Central memory CD8-positive, alpha-beta T cell (primary cell): ENCODE results near the gene ADCY5.

Experiments used
- ATAC-seq: fragments of 150-1000 bp; cut with Tn5 transposase; replicated peaks from 2 replicates; pipeline ENCODE4 v1.10.0; 2022; ENCODE audit warnings: mild to moderate bottlenecking, moderate FRiP score, moderate number of reproducible peaks; ENCODE audit not compliant: poor library complexity, severe bottlenecking; ENCODE audit errors: extremely low read depth
- DNase-seq, 2 donors: peaks; one replicate each; pipeline ENCODE4 v3.0.0; 2021; ENCODE audit warnings: low spot score in 2 of 2
- H3K27ac Mint-ChIP-seq: one replicate; pipeline ENCODE4 v1.8.0; 2022; ENCODE audit warnings: low read depth, mild to moderate bottlenecking, moderate library complexity, mixed read lengths
- H3K27me3 Mint-ChIP-seq: one replicate; pipeline ENCODE4 v1.8.0; 2022; ENCODE audit warnings: mixed read lengths
- H3K36me3 Mint-ChIP-seq: one replicate; pipeline ENCODE4 v1.8.0; 2022; ENCODE audit warnings: mild to moderate bottlenecking, moderate library complexity, mixed read lengths; ENCODE audit not compliant: insufficient read depth
- H3K4me1 Mint-ChIP-seq: one replicate; pipeline ENCODE4 v1.8.0; 2022; ENCODE audit warnings: mixed read lengths
- H3K4me3 Mint-ChIP-seq: one replicate; pipeline ENCODE4 v1.8.0; 2022; ENCODE audit warnings: mild to moderate bottlenecking, moderate library complexity, mixed read lengths
- H3K9me3 Mint-ChIP-seq: one replicate; pipeline ENCODE4 v1.8.0; 2022; ENCODE audit warnings: mixed read lengths

Gene ADCY5

GRCh38 chr3:123296261-123296660, 152.6 kb downstream of the ADCY5 start:
- no peak for ATAC-seq
- Mint-ChIP-seq H3K36me3 (no peaks in the 10 kb centered on the region), H3K27ac (no peak overlapping the region), H3K4me1 (no peaks in the 10 kb centered on the region), H3K27me3 (peaks cover 52% of the 10 kb centered on the region), H3K4me3 (no peak overlapping the region), H3K9me3 (no peaks in the 10 kb centered on the region)
- no peak for DNase-seq

DNA sequence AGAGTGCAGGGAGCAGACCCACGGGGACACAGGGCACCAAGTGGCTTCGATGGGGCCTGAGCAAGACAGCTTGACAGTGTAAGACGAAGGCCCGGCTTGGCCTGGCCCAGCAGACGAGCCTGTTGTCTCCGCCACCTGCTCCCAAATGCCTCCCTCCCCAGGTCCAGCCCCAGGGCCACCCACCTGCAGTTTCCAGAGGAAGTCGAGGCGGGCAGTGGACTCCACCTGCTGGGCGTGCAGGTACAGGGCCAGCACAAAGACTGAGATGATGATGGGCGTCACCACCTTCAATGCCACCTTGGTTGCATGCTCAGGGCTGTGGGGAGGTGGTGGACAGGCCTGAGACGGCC, 153.0 kb downstream of the ADCY5 start:
- H3K4me3 Mint-ChIP-seq: no peak overlapping the region
- no peaks in the 10 kb centered on the region for H3K36me3 Mint-ChIP-seq
- DNase-seq: no peak
- ATAC-seq: no peak
- H3K27ac Mint-ChIP-seq: no peak overlapping the region
- no peaks in the 10 kb centered on the region for H3K9me3 Mint-ChIP-seq
- no peaks in the 10 kb centered on the region for H3K4me1 Mint-ChIP-seq
- H3K27me3 Mint-ChIP-seq: peaks cover 56% of the 10 kb centered on the region

DNA sequence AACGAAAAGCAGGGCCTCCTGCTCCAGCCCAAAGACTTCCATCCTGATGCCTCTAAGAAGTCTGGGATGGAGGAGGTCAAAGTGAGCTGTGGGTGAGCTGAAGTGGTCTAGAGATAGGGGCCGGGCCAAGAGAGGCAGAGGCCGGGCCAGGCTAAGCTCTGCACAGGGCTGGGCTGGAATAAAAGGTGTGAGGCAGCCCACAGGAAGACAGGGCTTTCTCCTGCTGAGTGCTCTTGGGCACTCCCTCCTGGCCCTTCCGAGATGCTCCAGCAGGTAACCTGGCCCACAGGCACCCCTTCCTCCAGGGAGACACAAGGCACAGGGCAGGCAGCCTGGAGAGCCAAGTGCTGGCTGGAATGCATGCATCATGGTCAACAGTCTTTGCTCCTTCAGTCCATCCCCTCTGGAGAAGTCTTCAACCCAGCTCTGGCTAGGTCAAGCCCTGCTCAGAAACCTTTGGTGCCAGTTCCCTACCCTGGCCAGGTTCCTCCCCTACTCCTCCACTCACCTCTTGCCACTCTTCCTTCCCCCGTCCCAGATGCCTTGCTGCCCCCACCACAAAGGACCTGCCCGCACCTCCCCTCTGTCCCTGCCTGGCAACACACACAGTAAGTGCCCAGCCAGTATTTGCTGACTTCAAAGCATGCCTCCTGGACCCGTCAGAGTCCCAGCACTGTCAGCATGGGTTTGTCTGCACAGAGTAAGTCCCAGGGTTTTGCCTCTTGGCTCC, 153.6 kb downstream of the ADCY5 start:
- H3K27ac Mint-ChIP-seq: no peak overlapping the region
- ATAC-seq (no peak), DNase-seq (no peak)
- peaks cover 61% of the 10 kb centered on the region for H3K27me3 Mint-ChIP-seq
- H3K9me3 Mint-ChIP-seq: no peaks in the 10 kb centered on the region
- no peak overlapping the region for H3K4me3 Mint-ChIP-seq
- no peaks in the 10 kb centered on the region for H3K4me1 Mint-ChIP-seq
- H3K36me3 Mint-ChIP-seq: no peaks in the 10 kb centered on the region

GRCh38 chr3:123294296-123294938, 154.5 kb downstream of the ADCY5 start:
- Mint-ChIP-seq H3K4me3 (no peak overlapping the region), H3K36me3 (no peaks in the 10 kb centered on the region), H3K4me1 (no peaks in the 10 kb centered on the region), H3K27ac (no peak overlapping the region), H3K9me3 (no peaks in the 10 kb centered on the region), H3K27me3 (peaks cover 65% of the 10 kb centered on the region)
- ATAC-seq (no peak), DNase-seq (no peak)

GRCh38 chr3:123292321-123293310, 156.3 kb downstream of the ADCY5 start:
- ATAC-seq: no peak
- DNase-seq: no peak
- Mint-ChIP-seq H3K27me3 (peaks cover 63% of the 10 kb centered on the region), H3K4me1 (no peaks in the 10 kb centered on the region), H3K36me3 (no peaks in the 10 kb centered on the region), H3K9me3 (no peaks in the 10 kb centered on the region), H3K27ac (no peak overlapping the region), H3K4me3 (no peak overlapping the region)

GRCh38 chr3:123291404-123291803, 157.5 kb downstream of the ADCY5 start:
- no peak for DNase-seq
- no peaks in the 10 kb centered on the region for H3K36me3 Mint-ChIP-seq
- H3K9me3 Mint-ChIP-seq: peaks cover 6% of the 10 kb centered on the region
- no peak overlapping the region for H3K4me3 Mint-ChIP-seq
- H3K27me3 Mint-ChIP-seq: peaks cover 69% of the 10 kb centered on the region
- no peak for ATAC-seq
- no peak overlapping the region for H3K27ac Mint-ChIP-seq
- no peaks in the 10 kb centered on the region for H3K4me1 Mint-ChIP-seq

- Mint-ChIP-seq H3K4me1 (no peaks in the 10 kb centered on the region), H3K4me3 (no peak overlapping the region), H3K9me3 (peaks cover 6% of the 10 kb centered on the region), H3K27ac (no peak overlapping the region), H3K27me3 (peaks cover 65% of the 10 kb centered on the region), H3K36me3 (no peaks in the 10 kb centered on the region)
- DNase-seq (no peak), ATAC-seq (no peak)
Observed at GRCh38 chr3:123290962-123291361, 157.9 kb downstream of the ADCY5 start.

DNA sequence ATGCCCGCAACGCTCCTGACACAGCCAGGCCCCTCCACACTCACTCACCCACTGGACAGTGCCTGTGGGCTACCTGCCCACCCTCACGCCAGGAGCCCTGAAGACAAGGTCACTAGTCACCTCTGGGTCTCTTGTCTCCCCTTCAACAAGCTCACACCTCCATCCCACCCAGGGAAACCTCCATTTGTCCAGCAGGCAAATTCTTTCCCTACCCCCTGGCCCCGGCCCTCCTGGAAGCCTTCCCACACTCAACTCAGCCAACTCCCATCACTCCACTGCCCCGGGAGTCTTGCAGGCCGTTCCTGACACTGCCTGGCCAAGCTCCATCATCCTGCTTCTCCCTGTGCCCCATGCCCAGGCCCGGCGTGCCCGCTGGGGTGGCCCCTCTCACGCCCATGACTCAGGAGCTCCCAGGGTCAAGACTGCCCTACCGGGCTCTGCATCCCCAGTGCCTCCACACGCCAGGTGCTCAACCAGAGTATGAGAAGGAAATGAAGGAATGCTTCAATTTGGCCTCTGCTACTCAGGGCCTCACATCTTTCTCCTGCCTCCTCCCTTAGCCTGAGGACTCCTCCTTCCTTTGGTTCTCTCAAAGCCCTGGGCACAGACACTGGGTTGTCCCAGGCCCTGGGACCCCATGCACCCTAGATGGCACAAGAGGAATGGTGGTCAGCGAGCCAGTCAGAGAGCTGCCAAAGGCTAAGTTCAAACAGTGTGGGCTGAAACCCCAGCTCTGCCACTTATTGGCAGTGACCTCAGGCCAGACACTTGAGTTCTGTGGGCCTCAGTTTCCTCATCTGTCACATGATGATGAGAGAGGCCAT, 158.6 kb downstream of the ADCY5 start:
- peaks cover 58% of the 10 kb centered on the region for H3K27me3 Mint-ChIP-seq
- no peak for DNase-seq
- H3K36me3 Mint-ChIP-seq: no peaks in the 10 kb centered on the region
- no peak overlapping the region for H3K4me3 Mint-ChIP-seq
- no peak overlapping the region for H3K27ac Mint-ChIP-seq
- no peak for ATAC-seq
- peaks cover 6% of the 10 kb centered on the region for H3K9me3 Mint-ChIP-seq
- no peaks in the 10 kb centered on the region for H3K4me1 Mint-ChIP-seq

- Mint-ChIP-seq H3K9me3 (peaks cover 6% of the 10 kb centered on the region), H3K27ac (no peak overlapping the region), H3K27me3 (peaks cover 56% of the 10 kb centered on the region), H3K4me3 (no peak overlapping the region), H3K4me1 (no peaks in the 10 kb centered on the region), H3K36me3 (no peaks in the 10 kb centered on the region)
- ATAC-seq (no peak), DNase-seq (no peak)
Observed at GRCh38 chr3:123289391-123290106, 159.3 kb downstream of the ADCY5 start.

- Mint-ChIP-seq H3K4me3 (no peak overlapping the region), H3K9me3 (peaks cover 6% of the 10 kb centered on the region), H3K27me3 (peaks cover 41% of the 10 kb centered on the region), H3K36me3 (peaks cover 2% of the 10 kb centered on the region), H3K27ac (no peak overlapping the region), H3K4me1 (no peaks in the 10 kb centered on the region)
- ATAC-seq (no peak), DNase-seq (no peak)
Observed at GRCh38 chr3:123287962-123288302, 161.0 kb downstream of the ADCY5 start.

- Mint-ChIP-seq H3K4me1 (no peaks in the 10 kb centered on the region), H3K4me3 (no peak overlapping the region), H3K36me3 (peaks cover 2% of the 10 kb centered on the region), H3K27me3 (peaks cover 39% of the 10 kb centered on the region), H3K27ac (no peak overlapping the region), H3K9me3 (peaks cover 6% of the 10 kb centered on the region)
- no peak for ATAC-seq
- no peak for DNase-seq
Observed at GRCh38 chr3:123287051-123287961, 161.6 kb downstream of the ADCY5 start.
